ENCODE results near the gene SUPT7L. TPM values are rescaled to one million over a fixed set of nuclear protein-coding genes. Genes with fewer than 3 reads are reported as not detected.

The SUPT7L gene
- total RNA-seq, 1 donor, result 38.4 TPM

DNA sequence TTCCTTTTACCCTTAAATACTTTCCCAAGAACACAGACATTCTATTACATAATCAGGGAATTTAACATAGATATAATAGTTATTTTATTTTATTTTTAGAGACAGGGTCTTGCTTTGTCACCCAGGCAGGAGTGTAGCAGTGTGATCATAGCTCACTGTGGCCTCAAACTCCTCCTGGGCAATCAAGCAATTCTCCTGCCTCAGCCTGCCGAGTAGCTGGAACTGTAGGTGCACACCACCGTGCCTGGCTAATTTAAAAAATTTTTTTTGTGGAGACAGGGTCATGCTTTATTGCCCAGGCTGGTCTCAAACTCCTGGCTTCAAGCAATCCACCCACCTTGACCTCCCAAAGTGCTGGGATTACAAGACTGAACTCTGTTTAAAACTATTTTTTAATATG lies 45.9 kb upstream of the SUPT7L start:
- DNase-seq (ENCODE audit: low read depth), result no peak
- TF ChIP-seq, protein P1, sequence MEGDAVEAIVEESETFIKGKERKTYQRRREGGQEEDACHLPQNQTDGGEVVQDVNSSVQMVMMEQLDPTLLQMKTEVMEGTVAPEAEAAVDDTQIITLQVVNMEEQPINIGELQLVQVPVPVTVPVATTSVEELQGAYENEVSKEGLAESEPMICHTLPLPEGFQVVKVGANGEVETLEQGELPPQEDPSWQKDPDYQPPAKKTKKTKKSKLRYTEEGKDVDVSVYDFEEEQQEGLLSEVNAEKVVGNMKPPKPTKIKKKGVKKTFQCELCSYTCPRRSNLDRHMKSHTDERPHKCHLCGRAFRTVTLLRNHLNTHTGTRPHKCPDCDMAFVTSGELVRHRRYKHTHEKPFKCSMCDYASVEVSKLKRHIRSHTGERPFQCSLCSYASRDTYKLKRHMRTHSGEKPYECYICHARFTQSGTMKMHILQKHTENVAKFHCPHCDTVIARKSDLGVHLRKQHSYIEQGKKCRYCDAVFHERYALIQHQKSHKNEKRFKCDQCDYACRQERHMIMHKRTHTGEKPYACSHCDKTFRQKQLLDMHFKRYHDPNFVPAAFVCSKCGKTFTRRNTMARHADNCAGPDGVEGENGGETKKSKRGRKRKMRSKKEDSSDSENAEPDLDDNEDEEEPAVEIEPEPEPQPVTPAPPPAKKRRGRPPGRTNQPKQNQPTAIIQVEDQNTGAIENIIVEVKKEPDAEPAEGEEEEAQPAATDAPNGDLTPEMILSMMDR (IDR thresholded peaks at IDR 0.05; ENCODE audit: insufficient read depth, low read depth, low read length), result no peak
- H3K4me3 ChIP-seq (ENCODE audit: low read depth, low read length), result no peak overlapping the region

DNA sequence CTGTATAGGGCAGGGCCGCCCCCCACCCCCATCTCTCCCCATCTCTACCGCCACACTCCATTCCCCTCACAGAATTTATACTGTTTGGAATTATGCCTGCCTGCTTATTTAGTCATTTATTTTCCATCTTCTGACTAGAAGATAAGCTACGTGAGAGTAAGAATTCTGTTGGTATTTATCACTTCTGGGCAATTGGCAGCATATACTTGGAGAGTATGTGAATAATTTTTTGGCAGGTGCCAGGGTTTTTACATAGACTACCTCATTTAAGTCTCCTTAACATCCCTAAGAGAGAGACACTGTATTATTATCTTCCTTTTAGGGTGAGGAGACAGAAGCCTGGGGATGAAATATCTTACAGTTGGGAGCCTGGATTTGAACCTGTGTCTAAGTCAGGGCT lies 45.3 kb upstream of the SUPT7L start:
- no peak overlapping the region for H3K4me3 ChIP-seq (ENCODE audit: low read depth, low read length)
- TF ChIP-seq, protein P1 (IDR thresholded peaks at IDR 0.05; ENCODE audit: insufficient read depth, low read depth, low read length), result no peak
- DNase-seq (ENCODE audit: low read depth), result no peak

DNA sequence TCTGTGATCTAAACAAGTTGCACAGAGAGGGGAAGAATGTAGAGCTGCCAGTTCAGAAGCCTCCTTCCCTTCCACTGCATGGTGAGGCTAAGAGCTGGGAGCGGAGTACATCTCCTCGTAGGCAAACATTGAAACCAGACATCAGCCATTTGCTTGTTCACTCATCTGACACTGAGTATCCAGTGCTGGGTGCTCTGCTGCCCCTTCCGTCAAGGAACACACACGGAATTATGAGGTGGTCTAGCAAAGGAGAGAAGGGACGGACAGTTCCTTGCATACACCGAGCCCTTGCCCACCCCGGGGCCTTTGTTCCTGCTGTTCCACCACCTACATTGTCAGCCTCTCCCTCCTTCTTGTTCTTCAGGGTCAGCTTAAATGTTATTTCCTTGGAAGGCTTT lies 44.8 kb upstream of the SUPT7L start:
- no peak for DNase-seq (ENCODE audit: low read depth)
- TF ChIP-seq, protein P1 (IDR thresholded peaks at IDR 0.05; ENCODE audit: insufficient read depth, low read depth, low read length), result no peak
- no peak overlapping the region for H3K4me3 ChIP-seq (ENCODE audit: low read depth, low read length)

DNA sequence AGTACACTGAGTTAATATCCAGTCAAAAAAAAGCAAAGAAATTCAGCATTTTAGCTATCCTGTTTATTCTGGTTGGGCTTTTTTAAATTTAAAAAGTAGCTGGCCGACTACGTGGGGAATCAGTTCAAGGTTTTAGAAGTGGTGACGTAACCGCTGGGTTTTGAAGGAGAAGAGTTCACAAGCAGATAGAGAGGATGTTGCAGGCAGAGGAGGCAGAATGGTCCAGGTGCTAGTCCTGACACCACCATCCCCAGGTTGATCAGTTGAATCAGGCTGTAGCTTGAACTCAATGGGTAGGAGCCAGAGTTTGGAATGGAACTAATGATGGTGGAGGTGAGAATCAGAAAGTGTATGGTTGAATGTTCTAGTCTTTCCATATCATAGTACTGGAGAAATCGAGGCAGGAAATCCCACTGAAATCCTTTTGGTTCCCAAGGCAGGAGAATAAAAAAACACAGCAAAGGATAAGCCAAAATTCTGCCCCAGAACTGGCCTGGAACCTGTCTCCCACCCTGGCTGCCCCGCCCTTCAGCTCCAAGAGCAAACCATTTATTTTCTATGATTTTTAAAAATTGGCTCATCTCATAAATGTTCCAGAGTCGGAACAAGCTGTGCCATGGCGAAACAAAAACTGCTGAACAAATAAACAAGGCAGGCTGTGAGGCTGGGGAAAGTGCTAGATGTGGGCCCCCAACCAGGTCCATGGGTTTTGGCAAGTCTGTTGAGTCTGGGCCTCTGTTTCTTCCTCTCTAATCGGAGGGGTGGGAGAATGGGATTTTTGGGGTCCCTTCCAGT lies 44.2 kb upstream of the SUPT7L start:
- no peak overlapping the region for H3K4me3 ChIP-seq (ENCODE audit: low read depth, low read length)
- DNase-seq (ENCODE audit: low read depth), result peak; percentile 24
- TF ChIP-seq, protein P1 (IDR thresholded peaks at IDR 0.05; ENCODE audit: insufficient read depth, low read depth, low read length), result no peak

DNA sequence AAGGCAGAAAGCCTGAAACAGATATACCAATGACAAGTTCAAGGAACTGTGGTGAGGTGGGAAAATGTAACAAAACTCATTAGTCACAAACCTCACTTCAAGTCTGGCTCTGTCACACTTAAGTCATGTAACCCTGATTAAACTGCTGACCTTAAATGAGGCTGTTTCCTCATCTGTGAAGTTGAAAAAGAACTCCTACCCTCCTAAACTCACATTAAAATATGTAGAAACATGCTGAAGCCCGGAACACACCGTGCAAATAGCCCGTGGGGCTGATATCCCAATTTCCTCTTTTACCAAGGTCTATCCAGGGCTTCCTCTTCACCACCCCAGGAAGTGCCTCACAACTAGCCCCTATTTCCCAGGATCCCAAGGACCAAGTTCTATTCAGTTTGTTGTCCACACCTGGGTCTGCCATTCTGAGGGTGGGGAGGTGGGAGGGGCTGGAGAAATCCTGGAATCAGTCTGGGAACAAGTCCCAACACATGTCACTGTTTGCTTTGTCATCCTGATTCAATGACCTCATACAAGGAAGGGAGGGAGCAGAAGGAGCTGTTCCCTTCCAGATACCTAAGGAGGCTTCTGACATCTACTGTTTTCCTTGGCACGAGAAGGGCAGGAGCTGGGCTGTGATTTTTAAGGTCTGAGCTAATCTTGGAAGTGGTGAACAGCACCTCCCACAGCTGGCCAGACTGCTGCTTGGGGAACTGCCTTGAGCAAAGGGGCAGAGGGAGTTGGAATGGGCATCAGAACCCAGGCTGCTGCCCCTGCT lies 42.6 kb upstream of the SUPT7L start:
- TF ChIP-seq, protein P1 (IDR thresholded peaks at IDR 0.05; ENCODE audit: insufficient read depth, low read depth, low read length), result no peak
- DNase-seq (ENCODE audit: low read depth), result peak; percentile 83
- H3K4me3 ChIP-seq (ENCODE audit: low read depth, low read length), result no peak overlapping the region

DNA sequence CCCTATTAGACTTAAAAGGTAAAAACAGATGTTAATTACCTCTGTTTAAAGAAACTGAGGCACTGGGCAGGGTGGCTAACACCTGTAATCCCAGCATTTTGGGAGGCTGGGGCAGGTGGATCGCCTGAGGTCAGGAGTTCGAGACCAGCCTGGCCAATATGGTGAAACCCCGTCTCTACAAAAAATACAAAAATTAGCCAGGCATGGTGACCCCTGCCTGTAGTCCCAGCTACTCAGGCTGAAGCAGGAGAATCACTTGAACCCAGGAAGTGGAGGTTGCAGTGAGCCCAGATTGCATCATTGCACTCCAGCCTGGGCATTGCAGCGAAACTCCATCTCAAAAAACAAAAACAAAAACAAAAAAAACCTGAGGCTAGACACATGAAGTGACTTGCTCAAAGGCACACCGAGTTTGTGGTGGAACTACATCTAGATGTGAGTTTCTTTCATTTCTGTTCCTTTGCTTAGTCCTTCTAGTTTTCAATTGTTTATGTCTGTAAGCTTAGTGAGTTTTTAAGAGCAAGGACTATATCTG lies 41.0 kb upstream of the SUPT7L start:
- peak; percentile 19 for DNase-seq (ENCODE audit: low read depth)
- TF ChIP-seq, protein P1 (IDR thresholded peaks at IDR 0.05; ENCODE audit: insufficient read depth, low read depth, low read length), result no peak
- H3K4me3 ChIP-seq (ENCODE audit: low read depth, low read length), result no peak overlapping the region
